GM18519 (cell line): ENCODE results near the gene ULBP3.
"Not testable (repeated sequence)": the region's sequence is repeated elsewhere in the genome, so short reads cannot be mapped to it uniquely, and the experiment has no call there.

Experiments used
- ATAC-seq: cut with Tn5 transposase; IDR thresholded peaks from one replicate; pipeline ENCODE4 v1.9.1; 2021; ENCODE audit warnings: mild to moderate bottlenecking, moderate library complexity; ENCODE audit not compliant: unreplicated experiment, low FRiP score

ULBP3 gene

GRCh38 chr6:150018846-150019580 is 49.9 kb downstream of the ULBP3 start:
- no peak for ATAC-seq

GRCh38 chr6:150017186-150017521 is 51.8 kb downstream of the ULBP3 start:
- ATAC-seq: not testable (repeated sequence)

GRCh38 chr6:150016324-150017185 is 52.4 kb downstream of the ULBP3 start:
- ATAC-seq: no peak

GRCh38 chr6:150015281-150016001 is 53.5 kb downstream of the ULBP3 start:
- ATAC-seq: not testable (repeated sequence)

GRCh38 chr6:150014623-150015280 is 54.2 kb downstream of the ULBP3 start:
- ATAC-seq: not testable (repeated sequence)

GRCh38 chr6:150013785-150014622 is 54.9 kb downstream of the ULBP3 start:
- not testable (repeated sequence) for ATAC-seq

- not testable (repeated sequence) for ATAC-seq
Measured at GRCh38 chr6:150012846-150013784, 55.8 kb downstream of the ULBP3 start.
